Posterior vena cava (tissue), 2 donors: ENCODE results near the gene LOC101059915. TPM values are rescaled to one million over a fixed set of nuclear protein-coding genes. Genes with fewer than 3 reads are reported as not detected.
"Not testable (repeated sequence)": the region's sequence is repeated elsewhere in the genome, so short reads cannot be mapped to it uniquely, and the experiment has no call there.

ENCODE experiments used
- DNase-seq: peaks from one replicate; pipeline ENCODE4 v3.0.0-alpha.2; 2020; ENCODE audit warnings: low spot score
- intact Hi-C, 2 donors: fragments of 100-400 bp; cut with DNase I; formaldehyde crosslinking; loops; one replicate each; pipeline versions ENCODE4 v1.14.1 to v1.14.2; 2022 to 2023
- total RNA-seq, 2 donors: library from RNA; stranded (reverse); fragmentation: NEBNext Ultra II Directional; extraction: Animal tissue kit (Norgen Biotek cat#: 25700); gene quantifications; one replicate each; pipeline ENCODE4 v1.2.1, GENCODE V29; 2021
- donor health status: DM: yes; HTN: yes; CAD: no.
- donor health status: DM: yes; HTN: yes; CAD: no.

LOC101059915 gene

GRCh38 chrX:71720289-71720886 lies 53.0 kb downstream of the LOC101059915 start:
- DNase-seq, intact Hi-C loops: not testable (repeated sequence)

Other genes with a start within 250 kb of the LOC101059915 start
- 100 to 1,000 TPM in 1 of 2 donors, 10 to 100 TPM in 1; 93.0 to 104 TPM for gene OGT, start 134.4 kb upstream of the LOC101059915 start, total RNA-seq
- gene GCNA, start 89.1 kb upstream of the LOC101059915 start, total RNA-seq: 1 to 10 TPM; 1.3 to 1.8 TPM
- gene CXCR3, start 49.0 kb upstream of the LOC101059915 start, total RNA-seq: under 1 TPM; 0.14 to 0.32 TPM
- not detected for gene CXorf49, start 50.7 kb downstream of the LOC101059915 start, total RNA-seq
- not detected for gene CXorf49B, start 95.8 kb downstream of the LOC101059915 start, total RNA-seq
- 10 to 100 TPM; 32.4 to 46.1 TPM for gene NHSL2, start 243.3 kb downstream of the LOC101059915 start, total RNA-seq